ENCODE measurements around the gene ANKS1A.

- peak; percentile 79 to 94 (median 84) for TF ChIP-seq CTCF (IDR thresholded peaks at IDR 0.05)
- no peak for TF ChIP-seq POLR2A (IDR thresholded peaks at IDR 0.05)
These were observed 251.0 kb downstream of the ANKS1A start for GRCh38 chr6:35139924-35140638.

Measured in right lobe of liver (tissue), 4 donors.